Activated CD8-positive, alpha-beta memory T cell treated with anti-CD3 and anti-CD28 coated beads for 1 hour (primary cell): Measurements from ENCODE around the gene PPDPF.
"Not testable (repeated sequence)": the region's sequence is repeated elsewhere in the genome, so short reads cannot be mapped to it uniquely, and the experiment has no call there.

ENCODE experiments used
- DNase-seq, 2 donors: peaks; one replicate each; pipeline ENCODE4 v3.0.0-alpha.2; 2020; ENCODE audit warnings: low read depth in 1 of 2; ENCODE audit errors: extremely low read depth in 1 of 2

PPDPF gene, protein sequence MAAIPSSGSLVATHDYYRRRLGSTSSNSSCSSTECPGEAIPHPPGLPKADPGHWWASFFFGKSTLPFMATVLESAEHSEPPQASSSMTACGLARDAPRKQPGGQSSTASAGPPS

DNA sequence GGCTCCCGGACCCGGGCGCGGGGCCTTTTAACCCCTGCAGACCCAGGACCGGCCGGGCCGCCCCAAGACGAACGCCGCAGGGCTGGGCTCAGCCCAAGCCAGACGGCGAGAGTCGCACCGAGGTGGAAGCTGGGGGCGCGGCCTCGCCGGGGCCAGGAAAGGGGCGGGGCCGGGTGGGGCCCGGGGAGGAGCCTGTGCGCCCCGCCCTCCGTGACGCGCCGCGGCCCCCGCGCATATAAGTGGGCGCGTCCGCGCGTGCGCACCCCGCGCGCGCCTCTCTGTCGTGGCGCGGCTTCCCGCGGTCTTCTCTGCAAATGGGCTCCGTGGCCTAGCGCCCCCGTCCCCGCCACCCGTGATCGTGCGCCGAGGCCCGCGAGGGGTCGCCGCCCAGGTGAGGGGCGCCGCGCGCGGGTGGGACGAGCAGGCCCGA lies at the start of gene PPDPF:
Gene PPDPF, plus strand, starts transcription at position 262 of the 430 bp plus-strand sequence. CDS start 544 bp downstream, outside the sequence.
- DNase-seq: peak; percentile 51 to 82

DNA sequence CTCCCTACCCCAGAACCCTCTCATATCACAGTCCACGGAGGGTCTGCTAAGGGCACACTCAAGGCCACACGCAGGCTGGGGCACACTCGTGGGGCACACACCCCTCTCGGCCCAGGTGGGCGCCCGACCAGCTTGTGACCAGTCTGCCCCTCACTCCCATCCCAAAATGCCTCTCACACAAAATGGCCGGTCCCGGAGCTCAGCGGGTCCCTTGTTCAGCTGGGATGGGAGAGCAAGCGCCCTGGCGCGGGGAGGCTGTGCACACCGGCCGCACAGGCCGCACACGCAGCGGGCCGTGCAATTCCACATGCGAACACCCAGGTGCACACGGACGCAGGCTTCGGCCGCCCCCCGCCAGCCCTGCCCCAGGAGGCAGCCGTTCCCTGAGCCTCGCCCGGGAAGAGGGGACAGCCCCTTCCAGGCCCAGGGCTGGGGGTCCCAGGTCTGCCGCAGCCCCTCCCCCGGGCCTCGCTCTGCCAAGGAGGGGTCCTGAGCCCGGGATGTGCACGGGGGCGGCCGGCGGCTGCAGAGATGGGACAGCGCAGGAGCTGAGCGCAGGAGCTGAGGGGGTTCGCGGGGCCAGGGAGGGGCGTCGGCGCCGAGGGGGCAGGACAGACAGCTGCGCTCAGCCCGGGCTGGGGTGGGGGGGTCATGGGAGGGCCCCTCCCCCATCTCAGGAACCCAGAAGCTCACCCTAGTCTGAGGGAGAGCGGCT lies 49.4 kb upstream of the PPDPF start:
- DNase-seq: no peak

DNA sequence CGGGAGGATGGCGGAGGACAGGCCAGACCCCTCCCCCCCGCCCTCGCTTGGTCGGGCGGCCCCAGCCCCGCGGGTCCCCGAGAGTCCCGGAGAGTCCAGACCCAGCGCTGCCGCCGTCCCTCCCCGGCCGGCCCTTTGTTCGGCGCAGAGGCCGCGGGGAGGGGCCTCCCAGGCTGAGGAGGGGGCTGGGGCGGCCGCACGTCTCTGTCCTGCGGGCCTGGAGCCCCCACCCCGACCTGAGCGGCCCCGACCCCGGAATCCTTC lies 48.9 kb upstream of the PPDPF start:
- DNase-seq: no peak

DNA sequence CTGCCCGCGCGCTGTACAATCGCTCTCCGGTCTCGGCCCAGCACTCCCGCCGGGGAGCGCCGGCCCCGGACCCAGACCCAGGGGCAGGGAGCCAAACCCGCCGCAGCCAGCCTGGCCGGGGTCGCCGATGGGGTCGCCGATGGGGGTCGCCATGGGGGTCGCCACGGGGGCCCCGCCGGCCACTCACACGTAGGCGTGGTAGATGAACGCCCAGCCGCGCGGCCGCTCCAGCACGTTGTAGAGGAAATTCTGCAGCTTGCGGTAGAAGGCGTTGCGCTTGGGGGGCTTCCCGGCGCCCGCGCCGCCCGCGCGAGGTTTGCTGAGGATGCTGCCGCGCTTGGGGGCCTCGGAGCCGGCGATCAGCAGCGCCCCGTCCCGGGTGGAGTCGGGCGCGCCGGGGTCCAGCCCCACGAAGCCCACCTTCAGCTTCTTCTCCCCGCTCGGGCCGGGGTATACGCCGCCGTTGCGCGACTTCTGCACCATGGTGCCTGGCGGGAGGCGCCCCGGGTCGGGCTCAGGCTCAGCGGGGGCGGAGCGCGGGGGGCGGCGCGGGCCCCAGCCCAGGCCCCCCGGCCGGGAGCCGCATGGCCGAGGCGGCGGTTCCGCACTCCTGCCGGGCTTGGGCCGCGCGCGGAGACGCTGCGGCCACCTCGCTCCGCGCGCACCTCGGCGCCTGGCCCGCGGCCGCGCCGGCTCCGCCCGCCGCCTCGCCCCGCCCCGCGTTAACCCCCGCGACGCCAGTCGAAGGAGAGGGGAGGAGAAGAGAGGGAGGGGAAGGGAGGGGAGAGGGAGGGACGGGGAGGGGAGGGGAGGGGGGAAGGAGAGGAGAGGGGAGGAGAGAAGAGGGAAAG lies 48.4 kb upstream of the PPDPF start, which contains the start of gene KCNQ2:
Gene KCNQ2, minus strand, starts transcription at position 675 of the 851 bp plus-strand sequence. Its CDS starts 192 bp downstream, at position 483.
- DNase-seq: no peak

DNA sequence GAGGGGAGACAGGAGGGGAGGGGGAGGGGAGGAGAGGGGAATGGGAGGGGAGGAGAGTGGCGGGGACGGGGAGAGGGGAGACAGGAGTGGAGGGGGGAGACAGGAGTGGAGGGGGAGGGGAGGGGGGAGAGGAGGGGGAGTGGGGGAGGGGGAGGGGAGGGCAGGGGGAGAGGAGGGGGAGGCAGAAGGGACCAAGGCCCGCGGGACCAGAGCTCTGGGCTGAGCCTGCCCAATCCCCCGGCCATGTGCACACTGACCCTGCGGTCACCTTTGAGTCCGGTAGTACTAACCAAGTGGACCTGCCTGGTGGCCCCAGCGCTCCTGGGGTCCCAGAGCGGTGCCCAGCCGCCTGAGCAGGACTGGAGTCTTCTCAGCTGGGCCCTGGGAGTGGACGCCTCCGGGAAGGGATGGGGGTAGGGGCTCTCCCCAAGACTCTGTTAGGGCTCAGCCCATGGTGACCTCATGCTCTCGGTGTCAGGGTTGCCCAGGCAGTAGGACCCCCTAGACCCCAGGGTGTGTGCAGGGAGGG lies 47.6 kb upstream of the PPDPF start:
- DNase-seq: no peak

DNA sequence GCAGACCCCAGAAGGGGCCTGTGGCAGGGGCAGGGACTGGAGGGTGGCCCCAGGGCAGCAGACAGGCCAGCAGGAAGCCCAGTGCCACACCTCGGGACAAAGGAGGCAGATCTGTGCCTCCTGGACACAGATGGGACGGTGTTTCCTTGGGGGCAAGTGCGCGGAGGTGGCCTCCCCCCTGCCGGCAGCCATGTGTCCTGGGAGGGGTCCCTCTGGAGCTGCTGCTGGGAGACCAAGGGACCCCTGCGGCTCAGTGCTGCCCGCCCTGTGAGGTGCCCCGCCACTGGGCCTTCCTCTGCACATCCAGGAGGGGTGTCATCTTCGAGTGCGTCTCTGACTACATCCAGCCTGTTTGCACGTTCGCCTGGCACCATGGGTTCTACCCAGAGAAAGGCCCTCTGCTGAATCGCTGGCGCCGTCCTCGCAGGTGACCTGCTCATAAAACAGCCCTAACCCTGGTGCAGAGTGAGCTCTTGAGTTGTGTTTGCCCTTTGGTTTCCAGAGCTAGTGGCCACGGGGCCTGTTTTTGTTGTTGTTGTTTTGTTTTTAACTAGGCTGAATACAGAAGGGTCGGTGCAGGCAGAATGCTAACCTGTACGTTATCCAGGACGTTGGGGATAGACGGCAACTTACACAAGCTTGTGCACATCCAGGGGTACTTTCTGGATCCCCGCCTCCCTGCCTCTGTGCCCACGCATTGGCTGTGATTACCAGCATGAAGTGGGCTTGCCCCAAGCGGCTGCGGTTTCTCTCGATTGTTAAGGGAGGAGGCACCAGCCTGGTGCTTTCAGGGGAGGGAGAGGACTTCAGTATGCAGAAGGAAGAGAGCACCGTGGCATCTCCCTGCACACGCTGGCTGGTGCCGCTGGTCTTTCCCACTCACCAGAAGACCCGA lies 46.8 kb upstream of the PPDPF start:
- no peak for DNase-seq

DNA sequence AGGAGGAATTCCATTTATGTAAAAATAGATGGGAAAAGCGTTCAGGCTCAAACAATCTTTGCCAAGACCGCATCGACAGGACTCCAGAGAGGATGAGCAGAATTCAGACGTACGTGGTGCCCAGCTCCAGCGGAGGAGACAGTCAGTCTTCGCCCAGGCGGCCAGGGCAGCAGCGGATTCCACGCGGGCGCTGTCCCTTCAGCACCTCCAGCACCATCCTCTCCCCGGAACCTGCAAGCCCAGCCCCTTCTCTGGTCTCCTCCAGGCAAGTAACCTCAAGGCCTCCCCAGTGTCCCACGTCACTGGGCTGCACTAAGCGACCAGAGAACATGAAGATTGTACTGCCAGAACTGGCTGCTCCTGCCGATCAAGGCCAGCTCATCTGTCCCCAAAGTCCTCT lies 45.4 kb upstream of the PPDPF start:
- DNase-seq: no peak

DNA sequence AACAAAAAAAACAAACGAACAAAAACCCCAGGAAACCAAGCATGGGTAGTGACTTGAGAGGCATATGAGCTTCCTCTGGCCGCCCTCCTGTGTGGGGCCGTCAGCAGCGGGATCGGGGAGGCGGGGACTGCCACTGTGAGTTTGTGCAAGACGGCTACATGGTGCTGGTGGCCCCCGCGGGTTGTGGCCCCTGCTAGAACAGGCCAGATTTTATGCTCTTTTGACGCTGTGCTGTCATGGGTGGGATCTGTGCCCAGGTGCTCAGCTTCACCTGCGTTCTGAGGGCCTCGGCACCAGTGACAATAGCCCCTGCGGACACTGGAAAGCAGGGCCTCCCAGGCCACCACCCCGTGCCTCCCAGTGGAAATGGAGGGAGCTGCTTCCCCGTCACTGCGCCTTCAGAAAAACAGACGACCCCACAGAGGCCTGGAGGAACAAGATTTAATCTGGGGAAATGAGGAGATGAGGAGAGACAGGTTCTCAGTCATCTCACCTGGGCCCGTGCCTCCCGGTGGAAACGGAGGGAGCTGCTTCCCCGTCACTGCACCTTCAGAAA lies 43.4 kb upstream of the PPDPF start:
- DNase-seq: no peak

DNA sequence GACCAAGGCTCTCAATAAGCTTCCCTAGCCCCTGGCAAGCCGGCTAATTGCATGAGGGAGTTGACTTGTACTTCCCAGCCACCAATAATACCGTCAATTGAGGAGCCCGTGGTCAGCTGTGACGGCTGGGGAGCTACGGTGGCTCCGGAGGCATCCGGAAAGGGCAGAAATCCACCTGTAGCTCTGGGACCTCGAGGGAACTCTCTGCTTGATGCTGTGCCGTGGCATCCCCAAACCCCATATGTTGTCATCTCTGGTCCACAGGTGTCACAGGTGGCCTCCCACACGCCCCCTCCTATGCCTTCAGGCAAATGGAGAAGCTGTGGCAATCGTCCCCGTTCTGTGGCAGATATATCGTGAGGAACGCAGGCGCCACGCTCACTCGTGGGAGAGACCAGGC lies 42.6 kb upstream of the PPDPF start:
- DNase-seq: no peak

DNA sequence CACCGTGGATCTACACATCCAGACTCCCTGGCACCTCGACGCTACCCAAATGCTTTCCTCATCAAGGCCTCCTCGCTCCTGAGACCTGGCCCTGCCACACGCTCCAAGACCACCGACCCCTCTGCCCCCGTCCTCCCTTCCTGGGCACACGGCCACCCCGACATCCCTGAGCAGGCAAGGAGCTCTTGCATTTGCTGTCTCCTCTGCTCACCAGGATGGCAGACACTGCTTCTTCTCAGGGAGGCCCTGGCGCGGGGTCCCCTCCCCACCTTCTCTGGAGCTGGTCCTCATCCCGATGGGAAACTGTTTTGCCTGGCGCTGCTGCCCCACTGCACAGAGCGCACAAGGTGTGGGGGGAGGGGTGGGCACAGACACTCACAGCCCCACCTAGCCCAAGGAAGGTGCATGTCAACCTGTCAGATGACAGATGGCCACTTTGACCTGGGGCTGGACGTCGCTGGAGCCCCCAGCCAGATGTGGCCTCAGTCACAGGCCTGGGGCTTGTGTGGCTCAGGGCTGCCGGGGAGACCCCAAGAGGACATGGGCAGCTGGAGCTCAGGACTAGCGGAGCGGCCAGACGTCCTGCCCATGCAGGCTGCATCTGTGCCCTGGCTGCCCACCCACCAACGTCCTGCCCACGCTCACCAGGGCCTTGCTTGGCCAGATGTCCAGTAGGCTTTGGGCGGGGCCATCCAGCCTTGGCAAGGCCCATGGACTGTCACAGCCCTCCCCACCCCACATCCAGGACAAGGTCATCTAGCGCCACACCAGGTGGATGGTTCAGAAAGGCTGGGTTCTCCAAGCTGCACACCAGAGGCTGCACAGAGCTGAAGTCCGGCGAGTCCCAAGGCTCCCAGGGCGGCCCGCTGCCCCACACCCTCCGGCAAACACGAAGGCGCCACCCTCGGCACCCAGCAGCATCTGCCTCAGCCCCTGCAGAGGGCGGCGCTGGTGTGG lies 41.9 kb upstream of the PPDPF start:
- no peak for DNase-seq

DNA sequence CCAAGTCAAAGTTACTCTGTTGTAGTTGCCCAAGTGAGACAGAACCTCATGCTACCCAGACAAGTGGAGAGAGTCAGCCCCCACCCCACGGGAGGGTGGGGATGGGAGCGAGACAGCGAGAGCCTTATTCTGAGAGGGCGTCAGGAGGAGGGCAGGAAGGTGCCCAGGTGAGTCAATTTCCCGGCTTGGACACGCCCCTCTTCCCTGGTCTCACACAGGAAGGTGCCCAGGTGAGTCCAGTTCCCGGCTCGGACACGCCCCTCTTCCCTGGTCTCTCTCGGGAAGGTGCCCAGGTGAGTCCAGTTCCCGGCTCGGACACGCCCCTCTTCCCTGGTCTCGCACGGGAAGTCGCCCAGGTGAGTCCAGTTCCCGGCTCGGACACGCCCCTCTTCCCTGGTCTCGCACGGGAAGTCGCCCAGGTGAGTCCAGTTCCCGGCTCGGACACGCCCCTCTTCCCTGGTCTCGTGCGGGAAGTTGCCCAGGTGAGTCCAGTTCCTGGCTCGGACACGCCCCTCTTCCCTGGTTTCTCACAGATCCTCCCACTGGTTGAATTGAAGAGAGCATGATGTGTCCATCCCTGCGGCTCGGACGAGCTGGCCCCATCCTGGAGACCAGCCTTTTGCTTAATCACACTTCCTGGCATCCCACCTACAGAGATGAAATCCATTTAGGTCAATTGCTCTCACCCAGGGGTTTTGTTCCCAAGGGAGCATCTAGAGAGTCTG lies 40.7 kb upstream of the PPDPF start:
- DNase-seq: not testable (repeated sequence)

DNA sequence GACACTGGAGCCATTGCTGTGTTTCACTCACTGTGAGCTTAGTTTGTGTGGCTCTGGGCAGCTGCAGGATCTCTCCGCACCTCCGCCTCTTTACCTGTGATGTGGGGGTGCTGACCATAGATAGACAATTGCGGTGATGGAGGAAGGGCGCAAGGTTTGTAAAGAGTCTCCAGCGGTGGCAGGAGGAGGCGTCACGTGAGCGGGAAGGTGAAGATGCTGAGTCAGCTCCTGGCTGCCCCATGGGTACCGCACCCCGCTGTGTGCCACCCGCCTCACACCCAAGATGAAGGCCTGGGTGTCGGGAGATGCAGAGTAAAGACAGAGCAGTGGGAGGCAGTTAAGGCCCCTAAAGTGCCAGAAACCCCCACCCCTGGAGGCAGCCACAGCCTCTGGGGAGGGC lies 39.1 kb upstream of the PPDPF start:
- DNase-seq: no peak

DNA sequence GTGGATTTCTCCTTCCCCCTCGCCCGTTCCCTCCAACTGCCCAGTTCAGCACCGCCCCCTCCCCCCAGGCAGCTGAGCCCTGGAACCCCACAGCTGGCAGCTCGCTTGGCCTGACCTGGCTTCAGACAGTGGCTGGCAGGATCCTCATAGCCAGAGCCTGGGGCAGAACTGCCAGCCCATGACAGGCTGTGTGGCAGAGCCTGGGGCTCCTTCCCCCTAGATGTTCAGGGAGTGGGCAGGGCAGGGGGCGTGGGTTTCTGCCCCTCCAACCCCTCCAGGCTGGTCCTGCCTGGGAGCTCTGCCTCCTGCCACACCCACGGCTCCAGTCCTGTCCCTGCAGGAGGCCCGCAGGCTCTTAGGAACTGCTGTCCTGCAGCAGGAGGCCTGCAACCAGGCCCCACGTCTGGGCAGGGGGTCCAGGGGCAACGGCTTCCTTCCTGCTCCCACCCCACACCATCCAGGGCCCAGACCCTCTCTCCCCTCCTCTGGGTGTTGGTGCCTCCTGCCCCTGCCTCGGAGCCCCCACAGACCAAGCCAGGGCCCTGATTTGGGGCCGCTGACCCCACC lies 38.5 kb upstream of the PPDPF start:
- no peak for DNase-seq

DNA sequence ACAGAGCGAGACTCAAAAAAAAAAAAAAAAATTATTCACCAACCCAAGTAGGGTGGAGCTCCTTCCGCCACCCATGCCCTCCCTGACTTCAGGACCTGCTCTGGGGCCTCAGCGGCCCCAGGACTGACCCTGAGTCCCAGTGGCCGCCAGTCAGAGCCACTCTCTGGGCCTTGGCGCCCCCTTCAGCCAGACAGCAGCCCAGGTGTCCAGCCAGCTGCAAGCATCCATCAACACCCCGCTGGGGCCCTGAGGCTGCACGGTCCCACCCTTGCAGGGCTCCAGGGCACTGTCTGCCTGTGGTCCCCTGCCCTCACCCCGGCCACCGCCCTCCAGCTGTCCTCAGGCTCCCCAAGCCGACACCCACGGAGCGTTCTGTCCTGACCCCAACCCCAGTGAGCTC lies 36.7 kb upstream of the PPDPF start:
- no peak for DNase-seq

DNA sequence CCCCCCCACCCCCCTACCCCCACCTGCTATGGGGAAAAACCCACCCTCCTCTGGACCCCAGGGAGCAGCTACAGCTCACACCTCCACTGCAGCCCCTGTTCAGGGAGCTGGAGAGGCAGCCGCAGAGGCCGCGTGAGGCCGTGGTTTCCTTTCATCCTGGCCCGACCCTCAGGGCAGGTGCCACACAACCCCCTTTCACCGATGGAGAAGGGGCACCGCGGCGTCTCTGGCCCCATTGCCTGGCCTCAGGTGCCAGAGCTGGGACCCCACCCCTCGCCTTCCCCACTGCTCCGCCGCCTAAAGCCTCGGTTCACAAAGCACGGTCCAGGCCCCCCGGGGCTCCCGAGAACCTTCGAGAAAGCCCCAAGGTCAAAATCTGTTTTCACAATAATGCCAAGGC lies 36.3 kb upstream of the PPDPF start:
- DNase-seq: no peak

DNA sequence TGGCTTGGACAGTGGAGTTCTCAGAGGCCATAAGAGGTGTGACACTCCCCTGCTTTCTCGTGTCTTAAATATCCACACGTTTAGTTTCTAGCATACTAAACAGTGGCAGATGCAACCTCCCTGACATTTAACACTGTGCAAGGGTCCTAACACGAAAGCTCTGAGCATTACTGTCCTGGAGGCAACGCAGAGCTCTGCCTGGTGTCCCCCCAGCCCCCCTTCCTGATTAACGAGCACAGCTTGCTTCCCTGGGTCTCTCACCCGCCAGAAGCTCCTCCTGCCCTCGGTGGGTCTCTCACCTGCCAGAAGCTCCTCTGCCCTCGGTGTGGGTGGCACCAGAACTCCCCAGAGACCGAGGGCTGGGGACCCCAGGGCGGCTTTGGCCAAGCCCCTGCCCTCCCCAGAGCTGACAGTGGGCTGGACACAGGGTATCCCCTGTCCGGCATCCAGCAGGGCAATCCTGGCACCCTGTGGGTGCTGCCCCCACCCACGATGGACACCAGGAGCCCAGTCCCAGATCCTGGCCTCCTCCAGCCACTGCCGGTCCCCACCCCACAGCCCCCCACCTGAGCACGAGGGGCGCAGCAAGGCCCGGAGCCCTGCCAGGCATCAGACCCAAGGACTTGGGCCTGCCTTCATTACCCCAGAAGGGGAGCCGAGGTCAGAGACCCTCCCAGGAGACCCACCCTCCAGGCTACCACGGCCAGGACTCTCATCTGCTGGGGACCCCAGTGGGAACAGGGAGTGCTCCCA lies 35.7 kb upstream of the PPDPF start:
- DNase-seq: no peak

DNA sequence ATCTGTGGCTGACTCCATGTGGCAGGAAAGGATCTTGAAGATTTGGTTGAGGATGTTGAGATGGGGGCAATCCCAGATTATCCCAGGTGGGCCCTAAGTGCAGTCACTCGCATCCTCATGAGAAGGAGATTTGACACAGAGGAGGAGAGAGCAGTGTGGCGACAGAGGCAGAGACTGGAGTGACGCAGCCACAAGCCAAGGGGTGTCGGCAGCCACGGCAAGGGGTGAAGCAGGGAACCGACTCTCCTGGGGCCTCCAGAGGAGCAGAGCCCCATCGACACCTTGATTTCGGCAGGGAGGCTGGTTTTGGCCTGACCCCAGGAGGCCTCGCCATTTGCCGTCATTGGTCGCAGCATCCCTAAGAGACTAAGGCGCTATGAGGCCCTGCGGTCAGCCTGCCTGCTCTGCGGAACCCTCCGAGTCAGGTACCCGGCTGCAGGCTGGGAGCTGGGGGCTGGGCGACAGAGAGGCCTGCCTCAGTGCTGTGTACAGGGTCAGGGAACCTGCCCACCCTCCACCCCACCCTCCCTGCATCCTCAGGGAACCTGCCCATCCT lies 34.2 kb upstream of the PPDPF start:
- DNase-seq: no peak
